ENCODE data around the gene KLHDC9. TPM values are rescaled to one million over a fixed set of nuclear protein-coding genes. Genes with fewer than 3 reads are reported as not detected.

KLHDC9 gene
- polyA plus RNA-seq, 1 experiment = 5.8 TPM

DNA sequence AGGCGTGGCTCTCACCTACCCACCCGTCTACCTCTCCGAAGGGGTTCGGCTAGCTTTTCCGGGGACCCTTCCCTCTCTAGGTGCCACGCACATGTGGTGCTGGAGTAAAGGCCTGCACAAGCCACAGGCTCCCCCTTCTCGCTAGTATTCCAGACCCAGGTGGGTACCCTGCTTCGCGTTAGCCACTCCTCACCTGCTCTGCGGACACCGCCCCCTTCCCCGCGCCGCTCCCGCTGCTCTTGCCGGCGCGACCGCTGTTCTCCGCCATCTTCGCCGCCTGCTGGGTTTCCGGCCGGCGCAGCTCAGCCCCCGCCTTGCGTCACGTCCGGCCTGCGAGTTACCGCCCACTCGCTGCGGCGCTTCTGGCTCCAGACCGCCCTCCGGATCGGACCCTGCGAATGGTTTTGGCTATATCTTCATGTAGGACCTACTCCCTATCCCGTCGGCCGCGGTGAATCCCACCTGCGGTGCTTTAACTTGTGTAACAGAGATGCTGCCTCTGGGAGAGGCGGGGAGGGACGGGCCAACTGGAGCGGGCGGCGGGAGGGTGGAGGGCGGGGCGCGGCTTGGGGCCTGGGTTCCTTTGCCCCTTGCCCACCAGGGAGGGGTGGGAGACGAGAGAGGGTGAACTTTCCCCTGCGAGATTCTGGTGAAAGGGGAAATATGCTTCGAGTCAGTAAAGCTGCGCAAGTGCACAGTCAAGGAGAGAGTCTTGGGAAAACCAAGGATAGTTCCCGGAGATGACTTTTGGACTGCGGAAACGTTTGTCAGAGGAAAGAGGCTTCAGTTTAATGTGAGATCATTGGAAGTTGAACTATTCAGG is 19.8 kb downstream of the KLHDC9 start, which contains the start of the genes NIT1 and PFDN2:
TSS of gene NIT1 (plus strand) at position 347 of the 823 bp plus-strand sequence. CDS start at position 419, 72 bp downstream.
TSS of gene PFDN2 (minus strand) at position 279 of the 823 bp plus-strand sequence. CDS start at position 268, 11 bp downstream.
- peaks cover 16% of the 10 kb centered on the region for H3K36me3 ChIP-seq (ENCODE audit: control insufficient read depth, insufficient read depth, low read length)
- POLR2A ChIA-PET = interaction anchor here (0.6 to 1.0 kb wide), 2 partner anchors 15 to 79 kb away, joined by 6 read pairs; no protein-coding TSS in a partner anchor
- no peaks in the 10 kb centered on the region for H3K27me3 ChIP-seq (ENCODE audit: control insufficient read depth, insufficient read depth, low read length)
- CTCF ChIA-PET = interaction anchor here (0.6 to 2.5 kb wide), 6 partner anchors 9 to 790 kb away, joined by 3 to 9 read pairs (median 4); partner anchors contain the start of gene KLHDC9
- TF ChIP-seq, protein P1, sequence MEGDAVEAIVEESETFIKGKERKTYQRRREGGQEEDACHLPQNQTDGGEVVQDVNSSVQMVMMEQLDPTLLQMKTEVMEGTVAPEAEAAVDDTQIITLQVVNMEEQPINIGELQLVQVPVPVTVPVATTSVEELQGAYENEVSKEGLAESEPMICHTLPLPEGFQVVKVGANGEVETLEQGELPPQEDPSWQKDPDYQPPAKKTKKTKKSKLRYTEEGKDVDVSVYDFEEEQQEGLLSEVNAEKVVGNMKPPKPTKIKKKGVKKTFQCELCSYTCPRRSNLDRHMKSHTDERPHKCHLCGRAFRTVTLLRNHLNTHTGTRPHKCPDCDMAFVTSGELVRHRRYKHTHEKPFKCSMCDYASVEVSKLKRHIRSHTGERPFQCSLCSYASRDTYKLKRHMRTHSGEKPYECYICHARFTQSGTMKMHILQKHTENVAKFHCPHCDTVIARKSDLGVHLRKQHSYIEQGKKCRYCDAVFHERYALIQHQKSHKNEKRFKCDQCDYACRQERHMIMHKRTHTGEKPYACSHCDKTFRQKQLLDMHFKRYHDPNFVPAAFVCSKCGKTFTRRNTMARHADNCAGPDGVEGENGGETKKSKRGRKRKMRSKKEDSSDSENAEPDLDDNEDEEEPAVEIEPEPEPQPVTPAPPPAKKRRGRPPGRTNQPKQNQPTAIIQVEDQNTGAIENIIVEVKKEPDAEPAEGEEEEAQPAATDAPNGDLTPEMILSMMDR (IDR thresholded peaks at IDR 0.05; ENCODE audit: insufficient read depth, low read depth, low read length) = no peak
- H3K4me3 ChIP-seq (ENCODE audit: low read depth, low read length) = peak within 1 kb of the TSS; percentile 65
- DNase-seq (ENCODE audit: low read depth) = no peak

DNA sequence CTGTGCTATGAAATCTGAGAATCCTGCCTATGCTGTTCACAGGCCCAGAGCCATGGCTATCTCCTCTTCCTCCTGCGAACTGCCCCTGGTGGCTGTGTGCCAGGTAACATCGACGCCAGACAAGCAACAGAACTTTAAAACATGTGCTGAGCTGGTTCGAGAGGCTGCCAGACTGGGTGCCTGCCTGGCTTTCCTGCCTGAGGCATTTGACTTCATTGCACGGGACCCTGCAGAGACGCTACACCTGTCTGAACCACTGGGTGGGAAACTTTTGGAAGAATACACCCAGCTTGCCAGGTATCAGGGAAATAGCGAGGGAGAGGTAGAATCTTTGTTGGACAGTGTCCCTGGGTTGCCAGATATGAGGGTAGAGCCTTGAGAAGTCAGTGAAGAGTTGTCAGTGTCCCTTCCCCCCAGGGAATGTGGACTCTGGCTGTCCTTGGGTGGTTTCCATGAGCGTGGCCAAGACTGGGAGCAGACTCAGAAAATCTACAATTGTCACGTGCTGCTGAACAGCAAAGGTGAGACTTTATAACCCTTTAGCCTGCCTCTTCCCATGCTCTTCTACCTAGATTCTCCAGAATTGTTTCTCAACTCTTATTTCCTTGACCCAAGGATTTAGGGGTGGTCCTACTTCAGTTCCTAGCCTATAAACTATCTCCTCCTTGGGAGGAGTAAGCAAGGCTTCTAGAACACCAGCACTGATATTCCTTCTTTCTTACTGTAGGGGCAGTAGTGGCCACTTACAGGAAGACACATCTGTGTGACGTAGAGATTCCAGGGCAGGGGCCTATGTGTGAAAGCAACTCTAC is 21.1 kb downstream of the KLHDC9 start:
- Histone ChIP-seq H3K36me3 (ENCODE audit: control insufficient read depth, insufficient read depth, low read length) (peaks cover 21% of the 10 kb centered on the region), H3K4me3 (ENCODE audit: low read depth, low read length) (peak overlapping the region; percentile 65), H3K27me3 (ENCODE audit: control insufficient read depth, insufficient read depth, low read length) (no peaks in the 10 kb centered on the region)
- POLR2A ChIA-PET = no interaction called here
- TF ChIP-seq, protein P1 (IDR thresholded peaks at IDR 0.05; ENCODE audit: insufficient read depth, low read depth, low read length) = peak; percentile 48
- CTCF ChIA-PET = interaction anchor here (0.9 to 1.0 kb wide), 3 partner anchors 9 to 22 kb away, joined by 3 read pairs; partner anchors contain the start of gene DEDD
- no peak for DNase-seq (ENCODE audit: low read depth)

DNA sequence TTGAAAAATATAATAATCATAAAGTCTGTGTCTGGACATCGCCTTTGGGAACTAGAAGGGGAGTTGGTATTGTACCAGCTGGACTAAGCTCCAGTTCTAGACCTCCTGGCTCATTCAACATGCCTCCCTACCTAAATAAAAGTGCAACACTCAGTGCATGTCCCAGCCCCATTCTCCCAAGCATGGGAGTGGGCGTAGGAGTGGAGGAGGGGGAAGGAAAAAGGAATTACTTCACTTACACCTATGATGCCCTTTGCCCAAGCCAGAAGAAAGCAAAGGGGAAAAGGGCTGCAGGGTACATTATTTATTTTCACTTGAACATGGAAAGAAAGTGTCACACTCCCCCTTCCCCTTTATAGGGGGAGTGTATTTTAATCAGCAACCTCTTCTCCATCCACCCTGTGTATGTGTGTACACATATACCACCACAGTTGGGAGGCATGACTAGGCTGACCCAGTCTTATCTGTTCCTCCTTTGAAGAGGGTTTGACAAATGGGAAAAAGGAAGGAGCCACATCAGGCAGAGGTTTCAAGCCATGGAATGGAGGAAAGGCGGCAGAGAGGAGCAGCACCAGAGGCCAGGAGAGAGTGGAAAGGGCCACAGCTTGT is 23.0 kb downstream of the KLHDC9 start:
- no peak for DNase-seq (ENCODE audit: low read depth)
- ChIA-PET POLR2A (no interaction called here), CTCF (interaction anchor here (1.2 kb wide), 1 partner anchor 17 kb away, joined by 4 read pairs; no protein-coding TSS in a partner anchor)
- TF ChIP-seq, protein P1 (IDR thresholded peaks at IDR 0.05; ENCODE audit: insufficient read depth, low read depth, low read length) = no peak
- Histone ChIP-seq H3K36me3 (ENCODE audit: control insufficient read depth, insufficient read depth, low read length) (peaks cover 21% of the 10 kb centered on the region), H3K27me3 (ENCODE audit: control insufficient read depth, insufficient read depth, low read length) (no peaks in the 10 kb centered on the region), H3K4me3 (ENCODE audit: low read depth, low read length) (no peak overlapping the region)

DNA sequence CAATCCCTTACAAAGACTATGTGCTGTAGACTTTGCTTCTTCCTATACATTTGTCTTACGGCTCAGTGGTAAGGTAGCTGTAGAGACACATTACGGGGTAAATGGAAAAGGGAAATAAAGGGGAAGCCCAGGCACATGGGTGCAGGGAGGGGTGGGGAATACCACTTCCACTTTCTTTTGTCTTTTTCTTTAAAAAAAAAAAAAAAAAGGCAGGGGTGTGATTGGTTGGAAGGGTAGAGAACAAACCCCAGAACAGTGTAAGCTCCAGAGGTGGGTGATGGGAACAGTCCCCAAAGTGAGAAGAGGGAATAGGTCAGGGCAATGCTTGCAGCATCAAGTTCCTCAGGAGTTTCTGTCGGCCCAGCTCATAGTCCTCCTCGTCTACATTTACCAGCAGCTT is 23.7 kb downstream of the KLHDC9 start:
- H3K4me3 ChIP-seq (ENCODE audit: low read depth, low read length) = no peak overlapping the region
- no peaks in the 10 kb centered on the region for H3K27me3 ChIP-seq (ENCODE audit: control insufficient read depth, insufficient read depth, low read length)
- H3K36me3 ChIP-seq (ENCODE audit: control insufficient read depth, insufficient read depth, low read length) = peaks cover 21% of the 10 kb centered on the region
- TF ChIP-seq, protein P1 (IDR thresholded peaks at IDR 0.05; ENCODE audit: insufficient read depth, low read depth, low read length) = no peak
- POLR2A ChIA-PET = no interaction called here
- CTCF ChIA-PET = interaction anchor here (1.2 kb wide), 1 partner anchor 16 kb away, joined by 4 read pairs; no protein-coding TSS in a partner anchor
- DNase-seq (ENCODE audit: low read depth) = no peak
